Measurements from ENCODE around the gene RGP1. TPM values are rescaled to one million over a fixed set of nuclear protein-coding genes. Genes with fewer than 3 reads are reported as not detected.

RGP1 gene
- total RNA-seq, 2 donors from 2014 or later, result 24.6 to 30.1 TPM

GRCh38 chr9:35801328-35802128 is 52.4 kb downstream of the RGP1 start:
- no peak for TF ChIP-seq CTCF (conservative IDR thresholded peaks at IDR 0.05)
- Histone ChIP-seq H3K27ac (ENCODE audit: low read depth, low read length) (no peak overlapping the region), H3K36me3 (ENCODE audit: control insufficient read depth, insufficient read depth, low read length) (peaks cover 22% of the 10 kb centered on the region), H3K4me3 (ENCODE audit: low read length) (peak overlapping the region; percentile 64), H3K4me1 (ENCODE audit: control insufficient read depth, insufficient read depth, low read length) (peaks cover 8% of the 10 kb centered on the region), H3K27me3 (ENCODE audit: control insufficient read depth, insufficient read depth, low read length, poor library complexity, severe bottlenecking) (no peaks in the 10 kb centered on the region), H3K9me3 (ENCODE audit: control insufficient read depth, low read length) (no peaks in the 10 kb centered on the region), H3K9ac (ENCODE audit: extremely low read depth, low read length, poor library complexity, severe bottlenecking) (no peak overlapping the region)
- Mint-ChIP-seq H3K4me1 (peaks cover 13% of the 10 kb centered on the region), H3K27ac (peak overlapping the region; percentile 41), H3K4me3 (no peak overlapping the region), H3K36me3 (ENCODE audit: low read depth) (peaks cover 25% of the 10 kb centered on the region), H3K27me3 (ENCODE audit: insufficient read depth) (no peaks in the 10 kb centered on the region), H3K9me3 (no peaks in the 10 kb centered on the region)
- WGBS, 2 experiments (ENCODE audit: insufficient coverage in 1 of 2, insufficient read length in 1 of 2), result 88 to 96% methylated on average over 12 to 13 of the region's 13 CpGs
- no peak for DNase-seq

- Histone ChIP-seq H3K4me1 (ENCODE audit: control insufficient read depth, insufficient read depth, low read length) (peaks cover 5% of the 10 kb centered on the region), H3K4me3 (ENCODE audit: low read length) (no peak overlapping the region), H3K27ac (ENCODE audit: low read depth, low read length) (no peak overlapping the region), H3K9me3 (ENCODE audit: control insufficient read depth, low read length) (no peaks in the 10 kb centered on the region), H3K27me3 (ENCODE audit: control insufficient read depth, insufficient read depth, low read length, poor library complexity, severe bottlenecking) (no peaks in the 10 kb centered on the region), H3K9ac (ENCODE audit: extremely low read depth, low read length, poor library complexity, severe bottlenecking) (no peak overlapping the region), H3K36me3 (ENCODE audit: control insufficient read depth, insufficient read depth, low read length) (peaks cover 33% of the 10 kb centered on the region)
- no peak for TF ChIP-seq CTCF (conservative IDR thresholded peaks at IDR 0.05)
- WGBS, 2 experiments (ENCODE audit: insufficient coverage in 1 of 2, insufficient read length in 1 of 2), result 95 to 97% methylated on average over 8 of the region's 8 CpGs
- H3K4me3 Mint-ChIP-seq, result no peak overlapping the region
- peaks cover 35% of the 10 kb centered on the region for H3K36me3 Mint-ChIP-seq (ENCODE audit: low read depth)
- DNase-seq, result no peak
- H3K4me1 Mint-ChIP-seq, result peaks cover 6% of the 10 kb centered on the region
- H3K9me3 Mint-ChIP-seq, result no peaks in the 10 kb centered on the region
- H3K27me3 Mint-ChIP-seq (ENCODE audit: insufficient read depth), result no peaks in the 10 kb centered on the region
- no peak overlapping the region for H3K27ac Mint-ChIP-seq
Observed at GRCh38 chr9:35806101-35806500, 57.0 kb downstream of the RGP1 start.

Small RNAs within 50 kb of the gene (microRNA-seq; reads per million reads assigned to microRNA genes)
- not detected for gene MIR6852 (ENCODE audit: borderline microRNAs expressed)
- gene MIR6853 (ENCODE audit: borderline microRNAs expressed), result not detected

Other genes starting within 250 kb of the RGP1 start
- gene TESK1, start 144.0 kb upstream of the RGP1 start, total RNA-seq, result 10 to 100 TPM; 30.7 to 35.2 TPM
- gene CD72, start 130.9 kb upstream of the RGP1 start, total RNA-seq, result 1 to 10 TPM; 2.4 to 6.9 TPM
- gene SIT1, start 98.4 kb upstream of the RGP1 start, total RNA-seq, result under 1 TPM in 1 of 2 donors, not detected in 1; 0.22 TPM
- gene RMRP, start 91.3 kb upstream of the RGP1 start, total RNA-seq, result over 10,000 TPM; 17,358 to 20,060 TPM
- 10 to 100 TPM; 10.6 to 15.3 TPM for gene CCDC107, start 91.0 kb upstream of the RGP1 start, total RNA-seq
- gene ARHGEF39, start 84.1 kb upstream of the RGP1 start, total RNA-seq, result 10 to 100 TPM; 22.1 to 36.4 TPM
- gene CA9, start 75.4 kb upstream of the RGP1 start, total RNA-seq, result 1 to 10 TPM; 1.8 to 3.6 TPM
- 100 to 1,000 TPM; 191 to 251 TPM for gene TPM2, start 59.4 kb upstream of the RGP1 start, total RNA-seq
- gene TLN1, start 17.1 kb upstream of the RGP1 start, total RNA-seq, result 100 to 1,000 TPM; 117 to 123 TPM
- 10 to 100 TPM; 28.1 to 33.6 TPM for gene CREB3, start 16.6 kb upstream of the RGP1 start, total RNA-seq
- gene GBA2, start 59 bp upstream of the RGP1 start, total RNA-seq, result 100 to 1,000 TPM; 107 to 117 TPM
- gene MSMP, start 5.0 kb downstream of the RGP1 start, total RNA-seq, result under 1 TPM in 1 of 2 donors, not detected in 1; 0.66 TPM
- gene NPR2, start 42.3 kb downstream of the RGP1 start, total RNA-seq, result 10 to 100 TPM; 22.9 to 26.0 TPM
- gene SPAG8, start 63.0 kb downstream of the RGP1 start, total RNA-seq, result 1 to 10 TPM; 1.2 to 1.4 TPM
- gene HINT2, start 65.8 kb downstream of the RGP1 start, total RNA-seq, result 10 to 100 TPM; 34.3 to 48.6 TPM
- gene FAM221B, start 79.4 kb downstream of the RGP1 start, total RNA-seq, result under 1 TPM in 1 of 2 donors, not detected in 1; 0.22 TPM
- gene TMEM8B, start 79.9 kb downstream of the RGP1 start, total RNA-seq, result 10 to 100 TPM; 12.8 to 18.3 TPM
- not detected for gene OR13J1, start 121.1 kb downstream of the RGP1 start, total RNA-seq
- not detected for gene HRCT1, start 156.9 kb downstream of the RGP1 start, total RNA-seq
- gene SPAAR, start 160.2 kb downstream of the RGP1 start, total RNA-seq, result under 1 TPM in 1 of 2 donors, not detected in 1; 0.29 TPM
- not detected for gene OR2S2, start 208.9 kb downstream of the RGP1 start, total RNA-seq

All from endodermal cell (in vitro differentiated cells).